Mesenchymal stem cell (in vitro differentiated cells and primary cell): ENCODE results near the gene PCDHGA1.
A peak's percentile ranks its signal among the peaks of the same experiment; 100 is the strongest.

Source experiments
- DNase-seq: peaks from one replicate; pipeline ENCODE4 v3.0.0-alpha.2; 2013
- H2AFZ ChIP-seq: one replicate; pipeline ENCODE4 v1.6.1; 2013; ENCODE audit warnings: low read depth, mild to moderate bottlenecking, control low read depth, inconsistent platforms, low read length, moderate library complexity
- H2AK5ac ChIP-seq: 2 replicates; pipeline ENCODE4 v1.6.1; 2013; ENCODE audit warnings: low read length, moderate library complexity, mild to moderate bottlenecking, inconsistent platforms; ENCODE audit not compliant: severe bottlenecking
- H2BK120ac ChIP-seq: one replicate; pipeline ENCODE4 v1.6.1; 2013; ENCODE audit warnings: low read depth, mild to moderate bottlenecking, inconsistent platforms, low read length, moderate library complexity
- H2BK12ac ChIP-seq, 2 experiments: one replicate each; pipeline ENCODE4 v1.6.1; 2013; ENCODE audit warnings: inconsistent platforms in 2 of 2, low read length in 2 of 2, mild to moderate bottlenecking in 2 of 2, moderate library complexity in 2 of 2, control low read depth in 1 of 2
- H2BK15ac ChIP-seq: one replicate; pipeline ENCODE4 v1.6.1; 2013; ENCODE audit warnings: mild to moderate bottlenecking, low read depth, inconsistent platforms; ENCODE audit not compliant: poor library complexity, severe bottlenecking
- H2BK5ac ChIP-seq: 2 replicates; pipeline ENCODE4 v1.6.1; 2013; ENCODE audit warnings: low read depth, mild to moderate bottlenecking, low read length, control low read depth, inconsistent platforms; ENCODE audit not compliant: poor library complexity, severe bottlenecking
- H3K14ac ChIP-seq, 2 experiments: one replicate each; pipeline ENCODE4 v1.6.1; 2013; ENCODE audit warnings: inconsistent platforms in 2 of 2, low read length in 2 of 2, control low read depth in 1 of 2, mild to moderate bottlenecking in 1 of 2, moderate library complexity in 1 of 2
- H3K18ac ChIP-seq, 2 experiments: one replicate each; pipeline ENCODE4 v1.6.1; 2013; ENCODE audit warnings: inconsistent platforms in 2 of 2, low read length in 2 of 2, control low read depth in 1 of 2, low read depth in 1 of 2, mild to moderate bottlenecking in 1 of 2
- H3K23ac ChIP-seq, 2 experiments: one replicate each; pipeline ENCODE4 v1.6.1; 2013; ENCODE audit warnings: inconsistent platforms in 2 of 2, low read length in 2 of 2, mild to moderate bottlenecking in 2 of 2, moderate library complexity in 2 of 2, control low read depth in 1 of 2
- H3K27ac ChIP-seq: 2 replicates; pipeline ENCODE4 v1.5.1; 2013; ENCODE audit warnings: mild to moderate bottlenecking, moderate library complexity, low read length, control low read depth, inconsistent platforms; ENCODE audit not compliant: poor library complexity, severe bottlenecking
- H3K27me3 ChIP-seq, 2 experiments: 2 replicates each; pipeline versions ENCODE4 v1.6.1 to v1.7.0; 2013; ENCODE audit warnings: low read length in 2 of 2, mild to moderate bottlenecking in 2 of 2, moderate library complexity in 2 of 2, control low read depth in 1 of 2, inconsistent platforms in 1 of 2; ENCODE audit not compliant: control insufficient read depth in 1 of 2, insufficient read depth in 1 of 2
- H3K36me3 ChIP-seq, 2 experiments: 2 replicates each; pipeline versions ENCODE4 v1.6.1 to v1.7.0; 2013; ENCODE audit warnings: low read length in 2 of 2, control low read depth in 1 of 2, inconsistent platforms in 1 of 2, low read depth in 1 of 2, mild to moderate bottlenecking in 1 of 2; ENCODE audit not compliant: insufficient read depth in 2 of 2, control insufficient read depth in 1 of 2
- H3K4ac ChIP-seq, 2 experiments: one replicate each; pipeline ENCODE4 v1.6.1; 2013; ENCODE audit warnings: inconsistent platforms in 2 of 2, low read length in 2 of 2, mild to moderate bottlenecking in 2 of 2, moderate library complexity in 2 of 2, control low read depth in 1 of 2, low read depth in 1 of 2
- H3K4me1 ChIP-seq: 2 replicates; pipeline ENCODE4 v1.6.1; 2013; ENCODE audit warnings: low read depth, low read length, control low read depth; ENCODE audit not compliant: control insufficient read depth, insufficient read depth
- H3K4me2 ChIP-seq: 2 replicates; pipeline ENCODE4 v1.6.1; 2013; ENCODE audit warnings: low read length, mild to moderate bottlenecking, inconsistent platforms; ENCODE audit not compliant: poor library complexity, severe bottlenecking
- H3K4me3 ChIP-seq, 2 experiments: 2 replicates each; pipeline versions ENCODE4 v1.5.1 to v1.7.0; 2013; ENCODE audit warnings: low read length in 2 of 2, mild to moderate bottlenecking in 2 of 2, control low read depth in 1 of 2, low read depth in 1 of 2; ENCODE audit not compliant: insufficient read depth in 1 of 2
- H3K79me1 ChIP-seq: replicated peaks from 2 replicates; pipeline ENCODE4 v1.6.1; 2013; ENCODE audit warnings: mild to moderate bottlenecking, control low read depth, low read length, inconsistent platforms; ENCODE audit not compliant: poor library complexity, severe bottlenecking
- H3K9ac ChIP-seq: 2 replicates; pipeline ENCODE4 v1.7.0; 2013; ENCODE audit warnings: mild to moderate bottlenecking, low read length, moderate library complexity
- H3K9me3 ChIP-seq: 2 replicates; pipeline ENCODE4 v1.7.0; 2013; ENCODE audit warnings: mild to moderate bottlenecking, low read length; ENCODE audit not compliant: control insufficient read depth
- H4K8ac ChIP-seq: one replicate; pipeline ENCODE4 v1.6.1; 2013; ENCODE audit warnings: inconsistent platforms, mild to moderate bottlenecking, low read length, moderate library complexity
- H4K91ac ChIP-seq: one replicate; pipeline ENCODE4 v1.6.1; 2013; ENCODE audit warnings: mild to moderate bottlenecking, low read length, inconsistent platforms
- WGBS: methylation state at CpG from one replicate; pipeline ENCODE4 v1.1.7; 2013; ENCODE audit warnings: mixed read lengths; 5-methylcytosine and 5-hydroxymethylcytosine counted together

The PCDHGA1 gene

GRCh38 chr5:141362719-141363118 is 32.4 kb downstream of the PCDHGA1 start:
- Histone ChIP-seq H3K27me3 (no peaks in the 10 kb centered on the region), H2AK5ac (no peak overlapping the region), H2BK15ac (no peak overlapping the region), H3K18ac (no peak overlapping the region), H3K14ac (no peak overlapping the region), H3K23ac (no peak overlapping the region), H3K4me1 (no peaks in the 10 kb centered on the region), H2AFZ (no peak overlapping the region), H3K9me3 (peaks cover 72% of the 10 kb centered on the region), H3K36me3 (no peaks in the 10 kb centered on the region), H2BK12ac (no peak overlapping the region), H3K4me3 (no peak overlapping the region), H3K9ac (no peak overlapping the region), H3K79me1 (no peaks in the 10 kb centered on the region), H4K91ac (no peak overlapping the region), H3K4me2 (no peak overlapping the region), H2BK5ac (no peak overlapping the region), H2BK120ac (no peak overlapping the region), H3K4ac (no peak overlapping the region), H3K27ac (no peak overlapping the region), H4K8ac (no peak overlapping the region)
- DNase-seq, result no peak

- Histone ChIP-seq H2BK15ac (no peak within 1 kb of the TSS), H3K4me1 (no peaks in the 10 kb centered on the region), H3K14ac (no peak within 1 kb of the TSS), H4K8ac (no peak within 1 kb of the TSS), H2AK5ac (no peak within 1 kb of the TSS), H3K79me1 (no peaks in the 10 kb centered on the region), H3K4ac (no peak within 1 kb of the TSS), H3K4me2 (no peak within 1 kb of the TSS), H3K27me3 (no peaks in the 10 kb centered on the region), H3K9ac (no peak within 1 kb of the TSS), H2BK5ac (no peak within 1 kb of the TSS), H3K4me3 (peak within 1 kb of the TSS in 1 of 2 experiments; percentile 38), H3K27ac (no peak within 1 kb of the TSS), H3K36me3 (no peaks in the 10 kb centered on the region), H4K91ac (no peak within 1 kb of the TSS), H2AFZ (no peak within 1 kb of the TSS), H3K9me3 (peaks cover 62% of the 10 kb centered on the region), H2BK120ac (no peak within 1 kb of the TSS), H3K23ac (no peak within 1 kb of the TSS), H3K18ac (no peak within 1 kb of the TSS), H2BK12ac (no peak within 1 kb of the TSS)
- DNase-seq, result no peak
- WGBS, result 94% methylated on average over 33 of the region's 34 CpGs
Observed at GRCh38 chr5:141363952-141364660, 33.8 kb downstream of the PCDHGA1 start, which contains the start of gene PCDHGA5. TSS of gene PCDHGA5 (plus strand) at chr5:141364162. CDS start at chr5:141364331, 169 bp downstream.

- Histone ChIP-seq H3K27ac (no peak overlapping the region), H3K18ac (no peak overlapping the region), H3K36me3 (no peaks in the 10 kb centered on the region), H3K23ac (no peak overlapping the region), H3K4ac (no peak overlapping the region), H2AFZ (no peak overlapping the region), H2BK15ac (no peak overlapping the region), H2BK12ac (no peak overlapping the region), H2BK120ac (no peak overlapping the region), H3K27me3 (peaks cover 0 to 4% of the 10 kb centered on the region in 2 experiments), H3K4me2 (no peak overlapping the region), H3K4me1 (no peaks in the 10 kb centered on the region), H2AK5ac (no peak overlapping the region), H3K9me3 (peaks cover 58% of the 10 kb centered on the region), H3K79me1 (no peaks in the 10 kb centered on the region), H4K91ac (no peak overlapping the region), H3K14ac (no peak overlapping the region), H3K4me3 (no peak overlapping the region), H2BK5ac (no peak overlapping the region), H4K8ac (no peak overlapping the region), H3K9ac (no peak overlapping the region)
- no peak for DNase-seq
- WGBS, result 93% methylated on average over 45 of the region's 46 CpGs
Observed at GRCh38 chr5:141366016-141366896, 35.9 kb downstream of the PCDHGA1 start.
